Rectal smooth muscle tissue (tissue), 1 donor: ENCODE data around the gene MARVELD1.

Source experiments
- H3K27ac ChIP-seq: one replicate; pipeline ENCODE4 v1.7.0; 2013; ENCODE audit warnings: low read depth, low read length, inconsistent platforms
- H3K27me3 ChIP-seq: one replicate; pipeline ENCODE4 v1.7.0; 2013; ENCODE audit warnings: low read length; ENCODE audit not compliant: control insufficient read depth, insufficient read depth
- H3K36me3 ChIP-seq: one replicate; pipeline ENCODE4 v1.7.0; 2013; ENCODE audit warnings: low read length; ENCODE audit not compliant: control insufficient read depth, insufficient read depth
- H3K4me1 ChIP-seq: one replicate; pipeline ENCODE4 v1.7.0; 2013; ENCODE audit warnings: low read length; ENCODE audit not compliant: control insufficient read depth, insufficient read depth
- H3K4me3 ChIP-seq: one replicate; pipeline ENCODE4 v1.7.0; 2013; ENCODE audit warnings: low read length
- H3K9ac ChIP-seq: one replicate; pipeline ENCODE4 v1.7.0; 2013; ENCODE audit warnings: low read length

MARVELD1 gene

GRCh38 chr10:97766106-97766810 is 52.7 kb downstream of the MARVELD1 start:
- peaks cover 10% of the 10 kb centered on the region for H3K27me3 ChIP-seq
- H3K4me3 ChIP-seq, result no peak overlapping the region
- H3K9ac ChIP-seq, result no peak overlapping the region
- no peak overlapping the region for H3K27ac ChIP-seq
- peaks cover 3% of the 10 kb centered on the region for H3K36me3 ChIP-seq
- no peaks in the 10 kb centered on the region for H3K4me1 ChIP-seq

DNA sequence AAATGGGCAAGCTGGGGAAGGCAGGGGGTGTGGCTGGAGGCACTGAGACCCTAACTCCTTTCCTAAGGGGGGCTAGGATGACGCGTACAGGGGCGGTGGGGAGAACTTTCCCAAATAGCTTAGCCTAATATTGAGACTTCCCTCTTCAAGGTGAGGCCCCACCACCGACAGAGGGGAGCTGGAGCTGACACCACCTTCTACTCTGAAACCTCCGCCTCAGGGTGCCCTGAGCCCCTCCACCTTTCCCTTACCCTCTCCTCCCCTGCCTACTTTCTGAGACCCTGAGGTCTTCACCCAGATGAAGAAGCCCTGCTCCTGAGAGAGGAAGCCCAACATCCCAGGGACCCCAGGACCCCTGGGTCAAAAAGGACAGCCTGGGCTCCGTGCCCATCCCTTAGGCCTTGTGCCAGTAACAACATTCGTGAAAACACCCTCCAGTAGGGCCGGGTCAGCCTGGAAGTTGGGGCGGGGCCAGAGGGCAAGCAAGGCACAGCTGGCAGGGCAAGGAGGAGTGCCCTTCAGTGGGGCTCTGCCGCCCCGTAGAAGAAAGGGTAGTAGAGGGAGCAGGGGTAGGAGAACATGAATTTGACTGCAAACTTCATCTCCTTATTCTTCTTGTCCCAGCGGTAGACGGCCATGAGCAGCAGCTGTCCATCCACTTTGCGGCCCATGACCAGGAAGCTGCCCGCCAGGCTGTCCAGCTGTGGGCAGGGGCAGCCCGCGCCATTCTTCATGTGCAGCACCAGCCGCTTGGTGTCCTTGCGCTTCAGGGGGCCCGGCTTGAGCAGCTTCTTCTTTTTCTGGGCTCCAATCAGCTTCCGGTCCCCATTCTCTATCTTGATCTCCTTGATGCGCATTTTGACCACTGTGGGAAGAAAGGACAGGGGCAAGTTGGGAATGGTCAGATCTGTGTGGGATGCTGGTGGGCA is 53.7 kb downstream of the MARVELD1 start:
- no peaks in the 10 kb centered on the region for H3K4me1 ChIP-seq

More for the DNA sequence above, 53.7 kb downstream of the MARVELD1 start:
- no peak overlapping the region for H3K4me3 ChIP-seq
- H3K9ac ChIP-seq, result no peak overlapping the region
- no peaks in the 10 kb centered on the region for H3K36me3 ChIP-seq
- H3K27ac ChIP-seq, result no peak overlapping the region
- peaks cover 10% of the 10 kb centered on the region for H3K27me3 ChIP-seq
